Testis (tissue), 3 donors: ENCODE data around the gene CFAP20DC. TPM values are rescaled to one million over a fixed set of nuclear protein-coding genes. Genes with fewer than 3 reads are reported as not detected.

Source experiments
- DNase-seq: peaks from one replicate; pipeline ENCODE4 v3.0.0-alpha.2; 2019
- H3K27ac ChIP-seq, 2 donors: fragments of 200-600 bp; sonication (generic); one replicate each; pipeline ENCODE4 v1.5.1; 2019
- H3K27me3 ChIP-seq: fragments of 200-600 bp; sonication (generic); one replicate; pipeline ENCODE4 v1.5.1; 2019
- H3K36me3 ChIP-seq: fragments of 200-600 bp; sonication (generic); one replicate; pipeline ENCODE4 v1.5.1; 2017; ENCODE audit warnings: low read depth; ENCODE audit errors: missing control alignments
- H3K4me1 ChIP-seq: fragments of 200-600 bp; sonication (generic); one replicate; pipeline ENCODE4 v1.5.1; 2019
- H3K4me3 ChIP-seq, 2 donors: fragments of 200-600 bp; sonication (generic); one replicate each; pipeline ENCODE4 v1.5.1; 2017 to 2019
- H3K9me3 ChIP-seq: fragments of 200-600 bp; sonication (generic); one replicate; pipeline ENCODE4 v1.5.1; 2017
- POLR2A ChIP-seq: fragments of 450-650 bp; IDR thresholded peaks from one replicate; pipeline ENCODE4 v1.6.1; 2017; ENCODE audit warnings: antibody characterized with exemption, mild to moderate bottlenecking, moderate library complexity
- WGBS, 2 donors: methylation state at CpG; one replicate each; pipeline ENCODE4 v1.1.5; 2018; 5-methylcytosine and 5-hydroxymethylcytosine counted together
- intact Hi-C: fragments of 100-400 bp; cut with DNase I; formaldehyde crosslinking; loops from one replicate; pipeline ENCODE4 v1.15.1; 2023; ENCODE audit warnings: low total_unique reads
- polyA plus RNA-seq: library from polyadenylated mRNA; stranded (reverse); fragments of 350-450 nt; fragmentation: Illumina TruSeq; extraction: RNeasy Lipid Tissue Mini Kit (QIAGEN cat#74804); gene quantifications from one replicate; pipeline ENCODE4 v1.2.3, GENCODE V29; 2014; ENCODE audit warnings: low read depth, low replicate concordance; ENCODE audit not compliant: insufficient read depth
- total RNA-seq, 2 donors: library from RNA; depleted of rRNA; stranded (reverse); fragments of >200 nt; gene quantifications; one replicate each; pipeline ENCODE4 v1.2.3, GENCODE V29; 2016
- TF ChIP-seq, protein P1 (sequence below), 3 experiments: fragments of 450-650 bp in 2 of 3; fragments of 200-600 bp in 1 of 3; sonication (generic) in 1 of 3; IDR thresholded peaks; one replicate each; pipeline ENCODE4 v1.5.1; 2016 to 2019; ENCODE audit warnings: antibody characterized with exemption in 3 of 3, mild to moderate bottlenecking in 2 of 3, moderate library complexity in 1 of 3

Gene CFAP20DC
- total and polyA plus RNA-seq, 3 donors from 2014 or later: 24.5 to 62.8 (median 42.0) TPM

DNA sequence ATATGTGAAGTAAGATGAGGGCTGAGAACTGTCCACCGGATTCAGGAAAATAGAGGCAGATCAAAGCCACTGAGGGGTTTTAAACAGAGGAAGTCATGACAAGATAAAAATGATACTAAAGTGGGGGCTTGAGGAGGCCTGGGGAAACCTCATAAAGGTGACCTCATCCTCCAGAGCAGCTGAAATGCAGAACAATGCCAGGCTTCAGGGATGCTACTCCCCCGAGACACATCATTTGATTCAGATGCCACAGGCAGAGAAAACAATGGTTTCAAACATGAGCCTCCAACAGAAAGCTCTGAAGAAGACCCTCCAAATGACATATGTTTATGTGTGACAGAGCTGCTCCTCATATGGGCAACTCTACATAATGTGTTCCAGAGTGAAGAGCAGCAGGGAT lies 6.4 kb downstream of the CFAP20DC start:
- DNase-seq: no peak
- no peaks in the 10 kb centered on the region for H3K9me3 ChIP-seq
- WGBS, 2 donors: 65 to 68% methylated on average over 2 of the region's 2 CpGs

DNA sequence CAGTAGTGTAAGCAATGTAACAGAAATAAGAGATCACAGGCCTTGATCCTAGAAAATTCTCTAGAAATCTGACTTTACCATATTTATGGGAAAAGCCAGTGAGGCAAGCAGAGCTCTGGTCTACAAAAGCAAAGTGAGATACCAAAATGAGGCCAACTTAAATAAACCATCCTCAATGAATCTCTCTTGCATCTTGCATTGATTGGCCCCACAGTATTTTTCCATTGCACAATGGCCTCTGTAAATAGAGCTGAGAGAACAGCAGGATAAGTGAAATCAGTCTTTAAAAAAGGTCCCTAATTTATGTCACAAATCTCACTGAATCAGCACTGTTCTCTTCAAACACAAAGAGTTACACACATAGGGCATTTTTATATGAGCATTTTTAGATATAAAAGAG lies 8.9 kb downstream of the CFAP20DC start:
- no peak for DNase-seq
- Histone ChIP-seq H3K4me3 (no peak overlapping the region), H3K27me3 (no peaks in the 10 kb centered on the region), H3K27ac (no peak overlapping the region), H3K4me1 (no peaks in the 10 kb centered on the region), H3K9me3 (no peaks in the 10 kb centered on the region), H3K36me3 (no peaks in the 10 kb centered on the region)
- intact Hi-C loops: no loop called here
- no peak for TF ChIP-seq POLR2A
- TF ChIP-seq, protein P1, sequence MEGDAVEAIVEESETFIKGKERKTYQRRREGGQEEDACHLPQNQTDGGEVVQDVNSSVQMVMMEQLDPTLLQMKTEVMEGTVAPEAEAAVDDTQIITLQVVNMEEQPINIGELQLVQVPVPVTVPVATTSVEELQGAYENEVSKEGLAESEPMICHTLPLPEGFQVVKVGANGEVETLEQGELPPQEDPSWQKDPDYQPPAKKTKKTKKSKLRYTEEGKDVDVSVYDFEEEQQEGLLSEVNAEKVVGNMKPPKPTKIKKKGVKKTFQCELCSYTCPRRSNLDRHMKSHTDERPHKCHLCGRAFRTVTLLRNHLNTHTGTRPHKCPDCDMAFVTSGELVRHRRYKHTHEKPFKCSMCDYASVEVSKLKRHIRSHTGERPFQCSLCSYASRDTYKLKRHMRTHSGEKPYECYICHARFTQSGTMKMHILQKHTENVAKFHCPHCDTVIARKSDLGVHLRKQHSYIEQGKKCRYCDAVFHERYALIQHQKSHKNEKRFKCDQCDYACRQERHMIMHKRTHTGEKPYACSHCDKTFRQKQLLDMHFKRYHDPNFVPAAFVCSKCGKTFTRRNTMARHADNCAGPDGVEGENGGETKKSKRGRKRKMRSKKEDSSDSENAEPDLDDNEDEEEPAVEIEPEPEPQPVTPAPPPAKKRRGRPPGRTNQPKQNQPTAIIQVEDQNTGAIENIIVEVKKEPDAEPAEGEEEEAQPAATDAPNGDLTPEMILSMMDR (IDR thresholded peaks at IDR 0.05): no peak

More for the DNA sequence above, 6.4 kb downstream of the CFAP20DC start:
- H3K27ac ChIP-seq: no peak overlapping the region
- no peaks in the 10 kb centered on the region for H3K4me1 ChIP-seq
- H3K4me3 ChIP-seq: no peak overlapping the region
- intact Hi-C loops: no loop called here
- TF ChIP-seq, protein P1 (IDR thresholded peaks at IDR 0.05): no peak
- TF ChIP-seq POLR2A: no peak
- no peaks in the 10 kb centered on the region for H3K27me3 ChIP-seq
- no peaks in the 10 kb centered on the region for H3K36me3 ChIP-seq

DNA sequence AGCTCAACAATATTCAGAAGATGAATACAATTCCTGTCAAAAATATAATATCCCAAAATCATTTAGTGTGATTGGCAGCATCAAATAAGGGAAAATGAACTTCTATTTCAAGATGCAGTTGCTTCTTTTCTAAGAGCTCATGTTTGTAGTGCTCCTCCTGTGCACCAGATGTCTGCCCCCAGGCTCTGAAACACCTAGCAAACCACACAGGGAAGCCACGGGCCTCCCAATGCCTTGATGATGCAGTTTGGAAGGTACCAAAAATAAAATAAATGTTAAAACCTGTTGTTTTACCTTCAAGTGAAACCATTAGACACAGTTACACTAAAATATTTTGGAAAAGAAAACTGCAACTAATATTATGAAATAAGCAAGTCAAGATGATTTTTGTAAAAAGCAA lies 22.2 kb downstream of the CFAP20DC start:
- Histone ChIP-seq H3K36me3 (no peaks in the 10 kb centered on the region), H3K27me3 (no peaks in the 10 kb centered on the region), H3K4me1 (no peaks in the 10 kb centered on the region), H3K4me3 (no peak overlapping the region), H3K27ac (no peak overlapping the region), H3K9me3 (no peaks in the 10 kb centered on the region)
- no peak for DNase-seq
- TF ChIP-seq, protein P1 (IDR thresholded peaks at IDR 0.05): no peak
- TF ChIP-seq POLR2A: no peak
- 72 to 75% methylated on average over 1 of the region's 1 CpG for WGBS, 2 donors
- intact Hi-C loops: no loop called here

DNA sequence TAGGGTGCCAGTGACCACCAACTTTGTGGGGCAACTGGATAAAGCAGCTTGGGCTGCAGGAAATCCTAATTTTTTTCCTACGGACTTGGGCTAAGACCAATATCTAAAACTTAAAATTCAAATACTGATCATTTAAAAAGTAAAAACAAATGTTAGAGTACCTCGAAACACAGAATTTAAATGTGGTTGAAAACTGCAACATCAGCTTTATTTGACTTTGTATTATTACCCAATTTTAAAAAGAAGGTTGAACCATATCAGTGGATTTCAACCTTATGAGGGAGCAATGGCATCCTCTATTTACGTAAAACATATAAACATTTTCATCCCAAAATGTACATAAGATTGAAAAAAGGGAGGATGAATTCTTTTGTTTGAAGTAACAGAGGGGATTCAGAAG lies 26.2 kb downstream of the CFAP20DC start:
- Histone ChIP-seq H3K36me3 (no peaks in the 10 kb centered on the region), H3K4me3 (no peak overlapping the region), H3K27ac (no peak overlapping the region), H3K4me1 (no peaks in the 10 kb centered on the region), H3K9me3 (no peaks in the 10 kb centered on the region), H3K27me3 (no peaks in the 10 kb centered on the region)
- no peak for DNase-seq
- WGBS, 2 donors: 64% methylated on average over 3 of the region's 3 CpGs
- TF ChIP-seq POLR2A: no peak
- TF ChIP-seq, protein P1 (IDR thresholded peaks at IDR 0.05): no peak
- intact Hi-C loops: no loop called here

DNA sequence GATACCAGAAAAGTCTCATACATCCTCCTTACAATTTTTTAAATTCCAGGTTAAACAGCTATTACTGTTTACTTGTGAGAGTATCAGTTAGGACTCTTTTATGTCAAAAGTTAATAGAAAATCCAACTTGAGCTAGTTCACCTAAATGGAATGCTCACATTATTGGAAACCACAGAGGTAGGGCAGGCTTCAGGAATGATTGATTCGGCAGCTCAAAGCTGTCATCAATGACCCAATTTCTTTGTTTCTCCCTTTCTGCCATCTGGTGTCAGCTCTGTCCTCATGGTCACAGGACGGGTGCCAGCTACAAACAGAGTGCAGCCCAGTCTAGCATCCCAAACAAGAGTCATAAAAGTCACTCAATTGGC lies 32.2 kb downstream of the CFAP20DC start:
- no peak for DNase-seq
- H3K36me3 ChIP-seq: no peaks in the 10 kb centered on the region
- no peaks in the 10 kb centered on the region for H3K27me3 ChIP-seq
- H3K9me3 ChIP-seq: no peaks in the 10 kb centered on the region
- 88 to 89% methylated on average over 2 of the region's 2 CpGs for WGBS, 2 donors
- H3K4me1 ChIP-seq: no peaks in the 10 kb centered on the region
- H3K4me3 ChIP-seq: no peak overlapping the region
- no peak overlapping the region for H3K27ac ChIP-seq
- intact Hi-C loops: no loop called here
- TF ChIP-seq POLR2A: no peak
- TF ChIP-seq, protein P1 (IDR thresholded peaks at IDR 0.05): no peak
